ENCODE measurements around the gene ZNF678.

DNA sequence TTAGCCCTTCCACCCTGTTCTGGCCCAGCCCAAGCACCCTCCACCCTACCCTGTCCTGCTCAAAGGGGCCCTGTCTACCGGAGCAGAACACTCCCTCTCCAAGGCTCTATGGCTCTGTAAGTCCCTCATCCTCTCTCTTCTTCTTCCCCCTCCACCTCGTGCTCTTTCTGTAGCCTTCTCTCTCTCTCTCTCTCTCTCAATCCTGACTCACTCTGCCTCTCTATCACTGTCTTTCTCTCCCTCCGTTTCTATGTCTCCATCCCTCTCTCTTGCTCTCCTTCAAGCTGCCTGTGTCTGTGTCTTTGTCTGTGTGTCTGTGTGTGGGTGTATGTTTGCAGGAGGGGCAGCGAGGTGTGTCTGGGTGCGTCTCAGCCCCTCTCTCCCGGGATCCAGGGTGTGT is 1.3 kb upstream of the ZNF678 start:
- TF ChIP-seq, protein P1, sequence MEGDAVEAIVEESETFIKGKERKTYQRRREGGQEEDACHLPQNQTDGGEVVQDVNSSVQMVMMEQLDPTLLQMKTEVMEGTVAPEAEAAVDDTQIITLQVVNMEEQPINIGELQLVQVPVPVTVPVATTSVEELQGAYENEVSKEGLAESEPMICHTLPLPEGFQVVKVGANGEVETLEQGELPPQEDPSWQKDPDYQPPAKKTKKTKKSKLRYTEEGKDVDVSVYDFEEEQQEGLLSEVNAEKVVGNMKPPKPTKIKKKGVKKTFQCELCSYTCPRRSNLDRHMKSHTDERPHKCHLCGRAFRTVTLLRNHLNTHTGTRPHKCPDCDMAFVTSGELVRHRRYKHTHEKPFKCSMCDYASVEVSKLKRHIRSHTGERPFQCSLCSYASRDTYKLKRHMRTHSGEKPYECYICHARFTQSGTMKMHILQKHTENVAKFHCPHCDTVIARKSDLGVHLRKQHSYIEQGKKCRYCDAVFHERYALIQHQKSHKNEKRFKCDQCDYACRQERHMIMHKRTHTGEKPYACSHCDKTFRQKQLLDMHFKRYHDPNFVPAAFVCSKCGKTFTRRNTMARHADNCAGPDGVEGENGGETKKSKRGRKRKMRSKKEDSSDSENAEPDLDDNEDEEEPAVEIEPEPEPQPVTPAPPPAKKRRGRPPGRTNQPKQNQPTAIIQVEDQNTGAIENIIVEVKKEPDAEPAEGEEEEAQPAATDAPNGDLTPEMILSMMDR (IDR thresholded peaks at IDR 0.05) = no peak
- no peak for TF ChIP-seq POLR2AphosphoS5 (IDR thresholded peaks at IDR 0.05; ENCODE audit: insufficient read depth in 1 of 2, low read depth in 1 of 2)
